OCI-LY1 (cell line): ENCODE measurements around the gene PRKCB.

Experiments used
- H2AFZ ChIP-seq: fragments of 200-600 bp; sonication (generic), shearing (Covaris generic); 2 replicates; pipeline ENCODE4 v1.6.0; 2014; ENCODE audit warnings: antibody characterized with exemption, mild to moderate bottlenecking, low read length
- H3F3A ChIP-seq: fragments of 200-600 bp; sonication (generic), shearing (Covaris generic); 2 replicates; pipeline ENCODE4 v1.6.0; 2014; ENCODE audit warnings: mild to moderate bottlenecking, antibody characterized with exemption, low read length, moderate library complexity; ENCODE audit not compliant: insufficient read depth
- H3K27ac ChIP-seq: fragments of 200-600 bp; sonication (generic); 2 replicates; pipeline ENCODE4 v1.5.1; 2014; ENCODE audit warnings: low read length, mixed run types, mild to moderate bottlenecking, low read depth; ENCODE audit not compliant: poor library complexity, severe bottlenecking
- H3K27me3 ChIP-seq: fragments of 200-600 bp; sonication (generic); 2 replicates; pipeline ENCODE4 v1.6.0; 2014; ENCODE audit warnings: antibody characterized with exemption, mild to moderate bottlenecking, low read length, moderate library complexity; ENCODE audit not compliant: insufficient read depth
- H3K36me3 ChIP-seq: fragments of 200-600 bp; sonication (generic); 2 replicates; pipeline ENCODE4 v1.6.1; 2014; ENCODE audit warnings: mild to moderate bottlenecking, antibody characterized with exemption, low read length, moderate library complexity, mixed read lengths; ENCODE audit not compliant: insufficient read depth
- H3K4me1 ChIP-seq: fragments of 200-600 bp; sonication (generic); 2 replicates; pipeline ENCODE4 v1.5.1; 2014; ENCODE audit warnings: mild to moderate bottlenecking, low read length, moderate library complexity; ENCODE audit not compliant: insufficient read depth, severe bottlenecking
- H3K4me2 ChIP-seq: fragments of 200-600 bp; sonication (generic), shearing (Covaris generic); 2 replicates; pipeline ENCODE4 v1.6.1; 2014; ENCODE audit warnings: low read length
- H3K4me3 ChIP-seq: fragments of 200-600 bp; sonication (generic); 2 replicates; pipeline ENCODE4 v1.5.1; 2014; ENCODE audit warnings: low read length, low read depth, mild to moderate bottlenecking, mixed read lengths; ENCODE audit not compliant: poor library complexity, severe bottlenecking
- H3K79me2 ChIP-seq: fragments of 200-600 bp; shearing (Covaris generic); 2 replicates; pipeline ENCODE4 v1.6.1; 2016; ENCODE audit warnings: mixed run types, low read length, mixed read lengths; ENCODE audit not compliant: insufficient read depth
- H3K9ac ChIP-seq: fragments of 200-600 bp; sonication (generic), shearing (Covaris generic); 2 replicates; pipeline ENCODE4 v1.6.1; 2014; ENCODE audit warnings: mild to moderate bottlenecking, low read length, mixed read lengths
- H3K9me2 ChIP-seq: fragments of 200-600 bp; sonication (generic), shearing (Covaris generic); 2 replicates; pipeline ENCODE4 v1.6.1; 2014; ENCODE audit warnings: low read depth, mild to moderate bottlenecking, low read length, mixed read lengths
- H3K9me3 ChIP-seq: fragments of 200-600 bp; shearing (Covaris generic); 2 replicates; pipeline ENCODE4 v1.6.1; 2014; ENCODE audit warnings: low read length, mixed read lengths
- H4K20me1 ChIP-seq: fragments of 200-600 bp; sonication (generic), shearing (Covaris generic); 2 replicates; pipeline ENCODE4 v1.6.0; 2016; ENCODE audit warnings: mild to moderate bottlenecking, low read length; ENCODE audit not compliant: insufficient read depth
- EZH2 ChIP-seq: fragments of 200-600 bp; sonication (generic), shearing (Covaris generic); IDR thresholded peaks from 2 replicates; pipeline ENCODE4 v1.8.0; 2017; ENCODE audit warnings: borderline replicate concordance, mixed run types, mild to moderate bottlenecking, antibody characterized with exemption, low read length, moderate library complexity, mixed read lengths
- TF ChIP-seq, protein P1 (sequence below): fragments of 200-600 bp; sonication (generic), shearing (Covaris generic); IDR thresholded peaks from 2 replicates; pipeline ENCODE4 v1.5.1; 2017; ENCODE audit warnings: mild to moderate bottlenecking, antibody characterized with exemption, low read length, moderate library complexity, mixed read lengths

Gene PRKCB

DNA sequence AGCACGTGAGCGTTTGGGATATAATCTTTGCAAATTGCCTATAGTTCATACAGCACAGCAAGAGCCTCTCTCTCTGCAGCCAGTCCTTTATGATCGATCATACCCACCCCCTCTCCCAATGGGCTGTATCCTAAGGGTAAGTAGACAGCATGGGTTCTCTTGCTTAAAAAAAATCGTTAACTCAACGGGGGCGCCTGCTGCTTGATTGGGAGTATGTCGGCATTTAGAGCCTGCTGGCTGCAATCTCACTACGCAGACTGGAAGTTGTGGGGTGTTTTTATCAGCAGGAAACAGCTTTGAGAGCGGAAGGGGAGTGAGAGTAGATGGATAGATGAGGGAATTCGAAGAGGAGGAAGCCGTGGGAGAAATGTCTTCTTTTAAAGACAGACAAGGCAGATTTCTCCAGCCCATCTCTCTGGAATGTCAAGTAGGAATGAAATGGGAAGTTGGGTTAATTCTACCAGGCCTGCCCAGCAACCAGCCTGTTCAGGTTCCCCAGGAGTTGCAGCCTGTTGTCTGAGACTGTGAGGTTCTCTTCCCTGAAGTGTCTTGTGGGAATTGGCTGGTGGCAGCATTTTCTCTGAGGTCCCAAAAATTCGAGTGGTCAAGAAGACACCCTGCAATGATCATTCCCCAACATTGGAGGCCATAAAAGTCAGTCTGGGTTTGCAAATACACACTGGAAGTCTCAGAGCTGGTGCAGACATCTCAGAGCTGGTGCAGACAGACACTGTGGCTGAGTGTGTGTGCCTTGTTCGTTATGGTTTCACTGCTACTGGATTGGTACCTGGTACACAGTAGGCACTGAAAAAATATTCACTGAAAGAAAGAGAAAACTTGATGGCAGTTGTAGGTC lies 65.6 kb downstream of the PRKCB start:
- H4K20me1 ChIP-seq, result no peaks in the 10 kb centered on the region
- H2AFZ ChIP-seq, result no peak overlapping the region
- peaks cover 3% of the 10 kb centered on the region for H3K4me1 ChIP-seq
- no peaks in the 10 kb centered on the region for H3K9me3 ChIP-seq
- H3K36me3 ChIP-seq, result no peaks in the 10 kb centered on the region
- no peaks in the 10 kb centered on the region for H3F3A ChIP-seq
- H3K79me2 ChIP-seq, result no peaks in the 10 kb centered on the region
- no peaks in the 10 kb centered on the region for H3K27me3 ChIP-seq
- no peak overlapping the region for H3K4me2 ChIP-seq
- H3K9ac ChIP-seq, result no peak overlapping the region
- no peak overlapping the region for H3K27ac ChIP-seq
- no peak for TF ChIP-seq EZH2
- TF ChIP-seq, protein P1, sequence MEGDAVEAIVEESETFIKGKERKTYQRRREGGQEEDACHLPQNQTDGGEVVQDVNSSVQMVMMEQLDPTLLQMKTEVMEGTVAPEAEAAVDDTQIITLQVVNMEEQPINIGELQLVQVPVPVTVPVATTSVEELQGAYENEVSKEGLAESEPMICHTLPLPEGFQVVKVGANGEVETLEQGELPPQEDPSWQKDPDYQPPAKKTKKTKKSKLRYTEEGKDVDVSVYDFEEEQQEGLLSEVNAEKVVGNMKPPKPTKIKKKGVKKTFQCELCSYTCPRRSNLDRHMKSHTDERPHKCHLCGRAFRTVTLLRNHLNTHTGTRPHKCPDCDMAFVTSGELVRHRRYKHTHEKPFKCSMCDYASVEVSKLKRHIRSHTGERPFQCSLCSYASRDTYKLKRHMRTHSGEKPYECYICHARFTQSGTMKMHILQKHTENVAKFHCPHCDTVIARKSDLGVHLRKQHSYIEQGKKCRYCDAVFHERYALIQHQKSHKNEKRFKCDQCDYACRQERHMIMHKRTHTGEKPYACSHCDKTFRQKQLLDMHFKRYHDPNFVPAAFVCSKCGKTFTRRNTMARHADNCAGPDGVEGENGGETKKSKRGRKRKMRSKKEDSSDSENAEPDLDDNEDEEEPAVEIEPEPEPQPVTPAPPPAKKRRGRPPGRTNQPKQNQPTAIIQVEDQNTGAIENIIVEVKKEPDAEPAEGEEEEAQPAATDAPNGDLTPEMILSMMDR, result no peak
- no peaks in the 10 kb centered on the region for H3K9me2 ChIP-seq
- no peak overlapping the region for H3K4me3 ChIP-seq

- no peaks in the 10 kb centered on the region for H3F3A ChIP-seq
- H3K27me3 ChIP-seq, result no peaks in the 10 kb centered on the region
- no peaks in the 10 kb centered on the region for H3K79me2 ChIP-seq
- H3K4me3 ChIP-seq, result no peak overlapping the region
- H3K27ac ChIP-seq, result no peak overlapping the region
- no peak overlapping the region for H3K4me2 ChIP-seq
- H3K9ac ChIP-seq, result no peak overlapping the region
- no peaks in the 10 kb centered on the region for H3K9me3 ChIP-seq
- peaks cover 3% of the 10 kb centered on the region for H3K4me1 ChIP-seq
- no peaks in the 10 kb centered on the region for H3K36me3 ChIP-seq
- no peak for TF ChIP-seq EZH2
- TF ChIP-seq, protein P1, result no peak
- H3K9me2 ChIP-seq, result no peaks in the 10 kb centered on the region
- H2AFZ ChIP-seq, result no peak overlapping the region
- H4K20me1 ChIP-seq, result no peaks in the 10 kb centered on the region
Observed at GRCh38 chr16:23902034-23902747, 66.4 kb downstream of the PRKCB start.

DNA sequence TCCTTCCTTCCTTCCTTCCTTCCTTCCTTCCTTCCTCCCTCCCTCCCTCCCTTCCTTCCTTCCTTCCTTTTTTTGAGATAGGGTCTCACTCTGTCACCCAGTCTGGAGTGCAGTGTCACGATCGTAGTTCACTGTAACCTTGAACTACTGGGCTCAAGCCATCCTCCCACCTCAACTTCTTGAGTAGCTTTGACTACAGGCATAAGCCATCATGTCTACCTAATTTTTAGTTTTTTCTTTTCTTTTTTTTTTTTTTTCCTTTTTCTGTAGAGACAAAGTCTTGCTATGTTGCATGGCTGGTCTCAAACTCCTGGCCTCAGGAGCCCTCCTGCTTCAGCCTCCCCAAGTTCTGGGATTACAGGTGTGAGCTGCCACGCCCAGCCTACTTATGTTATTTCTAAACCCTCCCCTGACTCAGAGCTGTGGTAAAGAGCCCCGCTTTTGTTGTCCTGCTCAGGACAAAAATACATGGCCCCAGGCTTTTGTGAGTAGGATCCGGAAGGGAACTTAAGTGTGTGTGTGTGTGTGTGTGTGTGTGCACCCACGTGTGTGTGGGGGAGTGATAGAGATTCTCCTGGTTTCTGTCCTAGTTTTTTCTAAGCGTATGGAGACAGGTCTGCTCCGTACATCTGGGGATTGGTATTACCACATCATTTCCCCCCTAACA lies 67.1 kb downstream of the PRKCB start:
- H3K9ac ChIP-seq, result no peak overlapping the region
- H4K20me1 ChIP-seq, result no peaks in the 10 kb centered on the region
- no peaks in the 10 kb centered on the region for H3K27me3 ChIP-seq
- H3K9me2 ChIP-seq, result no peaks in the 10 kb centered on the region
- no peaks in the 10 kb centered on the region for H3K79me2 ChIP-seq
- H3K4me3 ChIP-seq, result no peak overlapping the region
- no peak overlapping the region for H3K27ac ChIP-seq
- H3K4me1 ChIP-seq, result no peaks in the 10 kb centered on the region
- no peaks in the 10 kb centered on the region for H3K9me3 ChIP-seq
- TF ChIP-seq EZH2, result no peak
- TF ChIP-seq, protein P1, result no peak
- H3F3A ChIP-seq, result no peaks in the 10 kb centered on the region
- no peak overlapping the region for H2AFZ ChIP-seq
- no peaks in the 10 kb centered on the region for H3K36me3 ChIP-seq
- H3K4me2 ChIP-seq, result no peak overlapping the region
